Activated T-cell treated with anti-CD3 and anti-CD28 coated beads, Interleukin-2, amount 50 U/mL, for 24 hours (primary cell): ENCODE results near the gene ADPRS.
A peak's percentile ranks its signal among the peaks of the same experiment; 100 is the strongest.

Experiments
- DNase-seq: peaks from one replicate; pipeline ENCODE4 v3.0.0-alpha.2; 2020
- H3K27ac Mint-ChIP-seq: 2 replicates; pipeline ENCODE4 v1.8.0; 2020; ENCODE audit warnings: mild to moderate bottlenecking, mixed read lengths
- H3K27me3 Mint-ChIP-seq: 2 replicates; pipeline ENCODE4 v1.8.0; 2020; ENCODE audit warnings: mixed read lengths
- H3K36me3 Mint-ChIP-seq: 2 replicates; pipeline ENCODE4 v1.8.0; 2020; ENCODE audit warnings: low read depth, mixed read lengths
- H3K4me1 Mint-ChIP-seq: 2 replicates; pipeline ENCODE4 v1.8.0; 2020; ENCODE audit warnings: low read depth, mixed read lengths
- H3K4me3 Mint-ChIP-seq: 2 replicates; pipeline ENCODE4 v1.8.0; 2020; ENCODE audit warnings: mild to moderate bottlenecking, moderate library complexity, mixed read lengths
- H3K9me3 Mint-ChIP-seq: 2 replicates; pipeline ENCODE4 v1.8.0; 2020; ENCODE audit warnings: mixed read lengths

ADPRS gene

GRCh38 chr1:36083635-36084496 lies 4.8 kb upstream of the ADPRS start, which contains the start of gene TEKT2:
Gene TEKT2, plus strand, starts transcription at chr1:36084094. Its CDS starts 828 bp downstream, at chr1:36084922.
- H3K4me1 Mint-ChIP-seq: peaks cover 5% of the 10 kb centered on the region
- peaks cover 41% of the 10 kb centered on the region for H3K27me3 Mint-ChIP-seq
- no peak for DNase-seq
- H3K9me3 Mint-ChIP-seq: no peaks in the 10 kb centered on the region
- peak within 1 kb of the TSS; percentile 12 for H3K4me3 Mint-ChIP-seq
- H3K36me3 Mint-ChIP-seq: no peaks in the 10 kb centered on the region
- H3K27ac Mint-ChIP-seq: no peak within 1 kb of the TSS

- H3K4me1 Mint-ChIP-seq: peaks cover 10% of the 10 kb centered on the region
These were observed 4.1 kb upstream of the ADPRS start for GRCh38 chr1:36084497-36085115.

GRCh38 chr1:36085126-36085525 lies 3.6 kb upstream of the ADPRS start:
- H3K36me3 Mint-ChIP-seq: peaks cover 10% of the 10 kb centered on the region
- no peaks in the 10 kb centered on the region for H3K9me3 Mint-ChIP-seq
- H3K4me1 Mint-ChIP-seq: peaks cover 16% of the 10 kb centered on the region
- no peak overlapping the region for H3K27ac Mint-ChIP-seq
- no peak for DNase-seq
- peaks cover 41% of the 10 kb centered on the region for H3K27me3 Mint-ChIP-seq
- H3K4me3 Mint-ChIP-seq: no peak overlapping the region

More at GRCh38 chr1:36084497-36085115, 4.1 kb upstream of the ADPRS start:
- H3K36me3 Mint-ChIP-seq: peaks cover 5% of the 10 kb centered on the region
- H3K27me3 Mint-ChIP-seq: peaks cover 41% of the 10 kb centered on the region
- no peaks in the 10 kb centered on the region for H3K9me3 Mint-ChIP-seq
- H3K4me3 Mint-ChIP-seq: no peak overlapping the region
- DNase-seq: no peak
- H3K27ac Mint-ChIP-seq: no peak overlapping the region

- Mint-ChIP-seq H3K4me3 (no peak overlapping the region), H3K9me3 (no peaks in the 10 kb centered on the region), H3K36me3 (peaks cover 12% of the 10 kb centered on the region), H3K27me3 (peaks cover 41% of the 10 kb centered on the region), H3K4me1 (peaks cover 16% of the 10 kb centered on the region), H3K27ac (no peak overlapping the region)
- no peak for DNase-seq
These were observed 2.8 kb upstream of the ADPRS start for GRCh38 chr1:36085686-36086526.

GRCh38 chr1:36086529-36087232 lies 2.0 kb upstream of the ADPRS start:
- Mint-ChIP-seq H3K36me3 (peaks cover 19% of the 10 kb centered on the region), H3K4me1 (peaks cover 22% of the 10 kb centered on the region), H3K4me3 (no peak overlapping the region), H3K9me3 (no peaks in the 10 kb centered on the region), H3K27me3 (peaks cover 38% of the 10 kb centered on the region), H3K27ac (no peak overlapping the region)
- no peak for DNase-seq

GRCh38 chr1:36087233-36088123 lies 1.2 kb upstream of the ADPRS start:
- peaks cover 25% of the 10 kb centered on the region for H3K4me1 Mint-ChIP-seq
- H3K27me3 Mint-ChIP-seq: peaks cover 31% of the 10 kb centered on the region
- no peak for DNase-seq
- no peak overlapping the region for H3K27ac Mint-ChIP-seq
- peaks cover 27% of the 10 kb centered on the region for H3K36me3 Mint-ChIP-seq
- peak overlapping the region; percentile 91 for H3K4me3 Mint-ChIP-seq
- no peaks in the 10 kb centered on the region for H3K9me3 Mint-ChIP-seq

- Mint-ChIP-seq H3K4me3 (peak overlapping the region; percentile 91), H3K27me3 (peaks cover 25% of the 10 kb centered on the region), H3K9me3 (no peaks in the 10 kb centered on the region), H3K27ac (peak overlapping the region; percentile 93), H3K36me3 (peaks cover 35% of the 10 kb centered on the region), H3K4me1 (peaks cover 25% of the 10 kb centered on the region)
- DNase-seq: no peak
These were observed 471 bp upstream of the ADPRS start for GRCh38 chr1:36088265-36088576.

- Mint-ChIP-seq H3K4me1 (peaks cover 24% of the 10 kb centered on the region), H3K36me3 (peaks cover 48% of the 10 kb centered on the region), H3K27me3 (peaks cover 18% of the 10 kb centered on the region), H3K4me3 (peak overlapping the region; percentile 91), H3K9me3 (no peaks in the 10 kb centered on the region), H3K27ac (peak overlapping the region; percentile 93)
- no peak for DNase-seq
These were observed 865 bp downstream of the ADPRS start for GRCh38 chr1:36089393-36090121.

- DNase-seq: no peak
- peaks cover 4% of the 10 kb centered on the region for H3K27me3 Mint-ChIP-seq
- no peaks in the 10 kb centered on the region for H3K9me3 Mint-ChIP-seq
- peaks cover 24% of the 10 kb centered on the region for H3K4me1 Mint-ChIP-seq
- H3K36me3 Mint-ChIP-seq: peaks cover 61% of the 10 kb centered on the region
- H3K27ac Mint-ChIP-seq: peak overlapping the region; percentile 22
- H3K4me3 Mint-ChIP-seq: peak overlapping the region; percentile 6
These were observed 2.4 kb downstream of the ADPRS start for GRCh38 chr1:36091141-36091540.

- peaks cover 67% of the 10 kb centered on the region for H3K36me3 Mint-ChIP-seq
These were observed 3.0 kb downstream of the ADPRS start for GRCh38 chr1:36091698-36092097.

GRCh38 chr1:36092166-36092797 lies 3.6 kb downstream of the ADPRS start:
- peaks cover 70% of the 10 kb centered on the region for H3K36me3 Mint-ChIP-seq
- H3K27ac Mint-ChIP-seq: peak overlapping the region; percentile 33
- H3K4me3 Mint-ChIP-seq: no peak overlapping the region
- no peak for DNase-seq
- peaks cover 24% of the 10 kb centered on the region for H3K4me1 Mint-ChIP-seq
- no peaks in the 10 kb centered on the region for H3K27me3 Mint-ChIP-seq
- no peaks in the 10 kb centered on the region for H3K9me3 Mint-ChIP-seq

More at GRCh38 chr1:36091698-36092097, 3.0 kb downstream of the ADPRS start:
- H3K27me3 Mint-ChIP-seq: no peaks in the 10 kb centered on the region
- DNase-seq: no peak
- peaks cover 24% of the 10 kb centered on the region for H3K4me1 Mint-ChIP-seq
- H3K27ac Mint-ChIP-seq: peak overlapping the region; percentile 84
- H3K9me3 Mint-ChIP-seq: no peaks in the 10 kb centered on the region
- H3K4me3 Mint-ChIP-seq: peak overlapping the region; percentile 20

GRCh38 chr1:36092798-36093185 lies 4.1 kb downstream of the ADPRS start:
- DNase-seq: no peak
- Mint-ChIP-seq H3K36me3 (peaks cover 70% of the 10 kb centered on the region), H3K9me3 (no peaks in the 10 kb centered on the region), H3K27me3 (no peaks in the 10 kb centered on the region), H3K4me3 (no peak overlapping the region), H3K4me1 (peaks cover 24% of the 10 kb centered on the region), H3K27ac (peak overlapping the region; percentile 61)
